PC-3 (cell line): Measurements from ENCODE around the gene PRDM10. TPM values are rescaled to one million over a fixed set of nuclear protein-coding genes. Genes with fewer than 3 reads are reported as not detected.

ENCODE experiments used
- ATAC-seq: fragments of 200-7000 bp; cut with Tn5 transposase; 2 replicates; pipeline ENCODE4 v1.9.1; 2020; ENCODE audit warnings: mild to moderate bottlenecking, moderate library complexity
- BruUV-seq: library from RNA; stranded (reverse); fragments of 400-500 nt; replicated peaks from 2 replicates; lab custom pipeline; 2021; lab: Mats Ljungman, UMichigan
- CTCF ChIA-PET: fragments of 300-600 bp; sonication (Branson Sonifier 250); formaldehyde crosslinking; loops from one replicate; lab custom pipeline; 2022; ENCODE audit warnings: antibody characterized with exemption; lab: Charles Lee
- POLR2A ChIA-PET: fragments of 300-600 bp; sonication (Branson Sonifier 250); formaldehyde crosslinking; loops from one replicate; lab custom pipeline; 2022; ENCODE audit warnings: antibody characterized with exemption; ENCODE audit not compliant: unreplicated experiment; lab: Charles Lee
- DNase-seq: peaks from one replicate; pipeline ENCODE4 v3.0.0-alpha.2; 2015
- H2AFZ ChIP-seq: fragments of 300-600 bp; sonication (generic); 2 replicates; pipeline ENCODE4 v1.6.0; 2016; ENCODE audit warnings: antibody characterized with exemption, low read length
- H3F3A ChIP-seq: fragments of 300-600 bp; sonication (generic); one replicate; pipeline ENCODE4 v1.6.0; 2017; ENCODE audit warnings: antibody characterized with exemption, low read length, control low read depth, mild to moderate bottlenecking; ENCODE audit not compliant: unreplicated experiment
- H3K27ac ChIP-seq: fragments of 300-600 bp; sonication (generic); 2 replicates; pipeline ENCODE4 v1.5.1; 2016; ENCODE audit warnings: mild to moderate bottlenecking, low read length
- H3K27me3 ChIP-seq: fragments of 300-600 bp; sonication (generic); 2 replicates; pipeline ENCODE4 v1.6.1; 2016; ENCODE audit warnings: low read length, mixed read lengths
- H3K36me3 ChIP-seq: fragments of 300-600 bp; sonication (generic); 2 replicates; pipeline ENCODE4 v1.6.1; 2016; ENCODE audit warnings: low read depth, mixed run types, low read length, mixed read lengths
- H3K4me1 ChIP-seq: fragments of 300-600 bp; sonication (generic); 2 replicates; pipeline ENCODE4 v1.5.1; 2016; ENCODE audit warnings: low read length; ENCODE audit not compliant: insufficient read depth
- H3K4me2 ChIP-seq: fragments of 300-600 bp; sonication (generic); 2 replicates; pipeline ENCODE4 v1.6.0; 2016; ENCODE audit warnings: low read length
- H3K4me3 ChIP-seq: fragments of 300-600 bp; sonication (generic); 2 replicates; pipeline ENCODE4 v1.5.1; 2016; ENCODE audit warnings: mild to moderate bottlenecking, low read length, mixed read lengths
- H3K79me2 ChIP-seq: fragments of 300-600 bp; sonication (generic); 2 replicates; pipeline ENCODE4 v1.6.1; 2017; ENCODE audit warnings: low read length, mixed read lengths
- H3K9ac ChIP-seq: fragments of 300-600 bp; sonication (generic); 2 replicates; pipeline ENCODE4 v1.6.0; 2016; ENCODE audit warnings: mild to moderate bottlenecking, low read length
- H3K9me2 ChIP-seq: fragments of 300-600 bp; sonication (generic); replicated peaks from 2 replicates; pipeline ENCODE4 v1.6.1; 2016; ENCODE audit warnings: mixed run types, low read length, mixed read lengths
- H3K9me3 ChIP-seq: fragments of 300-600 bp; sonication (generic); 2 replicates; pipeline ENCODE4 v1.6.1; 2016; ENCODE audit warnings: low read length, mixed read lengths
- H4K20me1 ChIP-seq: fragments of 300-600 bp; sonication (generic); 2 replicates; pipeline ENCODE4 v1.6.1; 2016; ENCODE audit warnings: low read length, mixed read lengths
- CTCF ChIP-seq: fragments of 300-600 bp; sonication (generic); conservative IDR thresholded peaks from 2 replicates; pipeline ENCODE4 v1.5.1; 2017; ENCODE audit warnings: antibody characterized with exemption, low read depth, mild to moderate bottlenecking, low read length
- EZH2 ChIP-seq: fragments of 300-600 bp; sonication (generic); IDR thresholded peaks from one replicate; pipeline ENCODE4 v1.6.1; 2017; ENCODE audit warnings: antibody characterized with exemption, mild to moderate bottlenecking, low read length; ENCODE audit not compliant: unreplicated experiment
- EZH2phosphoT487 ChIP-seq: fragments of 300-600 bp; sonication (generic); IDR thresholded peaks from 2 replicates; pipeline ENCODE4 v1.6.1; 2018; ENCODE audit warnings: mild to moderate bottlenecking, antibody characterized with exemption, low read length, borderline replicate concordance
- intact Hi-C: fragments of 100-400 bp; cut with micrococcal nuclease; formaldehyde crosslinking; loops from 2 replicates; pipeline ENCODE4 v1.9.0; 2023
- total RNA-seq: library from RNA; depleted of rRNA; stranded (reverse); fragments of >200 nt; gene quantifications from 2 replicates; pipeline ENCODE4 v1.2.3, GENCODE V29; 2014

The PRDM10 gene
- total RNA-seq, 1 experiment from 2014 or later: 7.3 TPM

DNA sequence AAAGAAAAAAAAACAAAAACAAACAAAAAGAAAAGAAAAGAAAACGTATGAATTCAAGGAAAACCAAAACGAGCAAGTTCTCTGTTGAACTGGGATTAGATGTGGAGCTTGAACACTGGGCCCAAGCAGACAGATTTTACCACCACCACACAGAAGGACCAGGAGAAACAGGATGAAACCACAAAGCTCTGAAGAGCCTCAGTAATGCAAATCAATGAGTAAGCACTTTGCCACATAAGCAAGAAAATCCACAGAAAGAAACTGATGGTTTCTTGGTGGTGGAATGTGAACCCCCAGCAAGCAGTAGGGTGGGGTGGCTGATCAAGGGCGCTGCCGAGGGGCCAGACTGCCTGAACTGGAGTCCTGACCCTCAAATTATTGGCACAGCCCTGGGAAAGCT, 56.4 kb downstream of the PRDM10 start:
- ATAC-seq: no peak
- no peak overlapping the region for H3K27ac ChIP-seq

GRCh38 chr11:129945373-129945772, 57.3 kb downstream of the PRDM10 start:
- intact Hi-C loops: no loop called here
- ATAC-seq (no peak), DNase-seq (no peak)
- TF ChIP-seq EZH2 (no peak), EZH2phosphoT487 (no peak), CTCF (no peak)
- Histone ChIP-seq H3K9me2 (no peaks in the 10 kb centered on the region), H3K79me2 (no peaks in the 10 kb centered on the region), H3F3A (no peaks in the 10 kb centered on the region), H3K9me3 (no peaks in the 10 kb centered on the region), H3K27me3 (no peaks in the 10 kb centered on the region), H3K4me2 (no peak overlapping the region), H3K4me1 (0 out of 2 replicates have a peak, but pooled peaks cover 2% of the 10 kb centered on the region), H3K9ac (no peak overlapping the region), H2AFZ (no peak overlapping the region), H3K36me3 (no peaks in the 10 kb centered on the region), H4K20me1 (no peaks in the 10 kb centered on the region), H3K27ac (no peak overlapping the region), H3K4me3 (no peak overlapping the region)
- ChIA-PET POLR2A (no interaction called here), CTCF (no interaction called here)
- BruUV-seq: no TSS peak

More for the DNA sequence above, 56.4 kb downstream of the PRDM10 start:
- H2AFZ ChIP-seq: no peak overlapping the region
- H4K20me1 ChIP-seq: no peaks in the 10 kb centered on the region
- BruUV-seq: no TSS peak
- no peaks in the 10 kb centered on the region for H3K9me3 ChIP-seq
- POLR2A ChIA-PET: no interaction called here
- H3K9ac ChIP-seq: no peak overlapping the region
- DNase-seq: no peak
- H3K27me3 ChIP-seq: no peaks in the 10 kb centered on the region
- H3K4me2 ChIP-seq: no peak overlapping the region
- TF ChIP-seq CTCF: no peak
- TF ChIP-seq EZH2: no peak
- TF ChIP-seq EZH2phosphoT487: no peak
- H3K79me2 ChIP-seq: no peaks in the 10 kb centered on the region
- intact Hi-C loops: no loop called here
- H3K4me3 ChIP-seq: no peak overlapping the region
- no peaks in the 10 kb centered on the region for H3K36me3 ChIP-seq
- 0 out of 2 replicates have a peak, but pooled peaks cover 2% of the 10 kb centered on the region for H3K4me1 ChIP-seq
- H3F3A ChIP-seq: no peaks in the 10 kb centered on the region
- no peaks in the 10 kb centered on the region for H3K9me2 ChIP-seq
- CTCF ChIA-PET: no interaction called here

GRCh38 chr11:129944696-129945095, 57.9 kb downstream of the PRDM10 start:
- no peak overlapping the region for H3K4me3 ChIP-seq
- BruUV-seq: no TSS peak
- ChIA-PET CTCF (no interaction called here), POLR2A (no interaction called here)
- ATAC-seq: no peak
- H2AFZ ChIP-seq: no peak overlapping the region
- no peaks in the 10 kb centered on the region for H3K9me2 ChIP-seq
- no peak overlapping the region for H3K27ac ChIP-seq
- no peaks in the 10 kb centered on the region for H3K36me3 ChIP-seq
- H3K9ac ChIP-seq: no peak overlapping the region
- no peaks in the 10 kb centered on the region for H4K20me1 ChIP-seq
- H3K4me1 ChIP-seq: 0 out of 2 replicates have a peak, but pooled peaks cover 2% of the 10 kb centered on the region
- intact Hi-C loops: no loop called here
- H3K4me2 ChIP-seq: no peak overlapping the region
- no peak for DNase-seq
- H3K9me3 ChIP-seq: no peaks in the 10 kb centered on the region
- TF ChIP-seq EZH2 (no peak), CTCF (no peak), EZH2phosphoT487 (no peak)
- no peaks in the 10 kb centered on the region for H3F3A ChIP-seq
- no peaks in the 10 kb centered on the region for H3K27me3 ChIP-seq
- no peaks in the 10 kb centered on the region for H3K79me2 ChIP-seq
